GM12878 (cell line): ENCODE measurements around the gene IBA57. TPM values are rescaled to one million over a fixed set of nuclear protein-coding genes. Genes with fewer than 3 reads are reported as not detected.

Experiments
- ATAC-seq: fragments of 200-7000 bp; cut with Tn5 transposase; 3 replicates; pipeline ENCODE4 v1.9.1; 2020; ENCODE audit warnings: mild to moderate bottlenecking, moderate library complexity
- BruUV-seq: library from RNA; stranded (reverse); fragments of 400-500 nt; replicated peaks from 2 replicates; lab custom pipeline; 2021; lab: Mats Ljungman, UMichigan
- CTCF ChIA-PET: fragments of 300-600 bp; sonication (Branson Sonifier 250); formaldehyde crosslinking; extraction: SDS; loops from one replicate; lab custom pipeline; 2021; ENCODE audit warnings: inconsistent platforms; lab: Yijun Ruan, JAX
- POLR2A ChIA-PET: fragments of 350-600 bp; formaldehyde crosslinking; extraction: SDS; loops from one replicate; lab custom pipeline; 2021; ENCODE audit warnings: inconsistent platforms; lab: Charles Lee
- RAD21 ChIA-PET: fragments of 300-600 bp; sonication (Branson Sonifier 250); formaldehyde crosslinking; loops from one replicate; lab custom pipeline; 2023; ENCODE audit warnings: antibody characterized with exemption; ENCODE audit not compliant: unreplicated experiment; lab: Charles Lee
- SMC1A ChIA-PET: fragments of 300-600 bp; sonication (Branson Sonifier 250); formaldehyde crosslinking; loops from one replicate; lab custom pipeline; 2023; ENCODE audit not compliant: unreplicated experiment, uncharacterized antibody; lab: Charles Lee
- DNase-seq: peaks from one replicate; pipeline ENCODE4 v3.0.0-alpha.2; 2011; ENCODE audit warnings: low read depth, low spot score
- FAIRE-seq: peaks from 3 replicates; lab custom pipeline; 2011; peaks lifted over from hg19 to GRCh38; lab: Jason Lieb, UNC
- H2AFZ ChIP-seq: 2 replicates; pipeline ENCODE4 v1.6.0; 2011; ENCODE audit warnings: low read depth, low read length, control low read depth; ENCODE audit not compliant: control insufficient read depth
- H3K27ac ChIP-seq: 2 replicates; pipeline ENCODE4 v1.5.1; 2011; ENCODE audit warnings: control low read depth; ENCODE audit not compliant: control insufficient read depth, insufficient read depth
- H3K27me3 ChIP-seq, 2 experiments: replicated peaks in 1 of 2; 2 replicates each; pipeline versions ENCODE4 v1.6.0 to v1.6.1; 2011; ENCODE audit warnings: low read length in 1 of 2; ENCODE audit not compliant: control insufficient read depth in 2 of 2, insufficient read depth in 2 of 2
- H3K36me3 ChIP-seq, 2 experiments: 2 replicates each; pipeline ENCODE4 v1.5.1; 2011; ENCODE audit warnings: low read length in 1 of 2; ENCODE audit not compliant: control insufficient read depth in 2 of 2, insufficient read depth in 2 of 2
- H3K4me1 ChIP-seq: 2 replicates; pipeline ENCODE4 v1.6.1; 2011; ENCODE audit warnings: mild to moderate bottlenecking, low read length, moderate library complexity, mixed read lengths; ENCODE audit not compliant: control insufficient read depth, insufficient read depth
- H3K4me2 ChIP-seq: 2 replicates; pipeline ENCODE4 v1.6.0; 2011; ENCODE audit warnings: control low read depth; ENCODE audit not compliant: control insufficient read depth, insufficient read depth
- H3K4me3 ChIP-seq: fragments of 200-600 bp; sonication (generic); 2 replicates; pipeline ENCODE4 v1.5.1; 2016
- H3K79me2 ChIP-seq: 2 replicates; pipeline ENCODE4 v1.6.0; 2011; ENCODE audit warnings: low read length; ENCODE audit not compliant: control insufficient read depth, insufficient read depth
- H3K9ac ChIP-seq: 2 replicates; pipeline ENCODE4 v1.8.0; 2011; ENCODE audit warnings: low read length, control low read depth, mixed read lengths; ENCODE audit not compliant: control insufficient read depth, insufficient read depth
- H3K9me3 ChIP-seq: replicated peaks from 3 replicates; pipeline ENCODE4 v1.5.1; 2011; ENCODE audit warnings: mild to moderate bottlenecking, low read length; ENCODE audit not compliant: control insufficient read depth, insufficient read depth
- H4K20me1 ChIP-seq: 2 replicates; pipeline ENCODE4 v1.6.0; 2011; ENCODE audit not compliant: control insufficient read depth, insufficient read depth
- BACH1 ChIP-seq: fragments of 450-650 bp; IDR thresholded peaks from 2 replicates; pipeline ENCODE4 v1.6.1; 2017; ENCODE audit warnings: mild to moderate bottlenecking, borderline replicate concordance
- BHLHE40 ChIP-seq, 2 experiments: fragments of 450-650 bp in 1 of 2; IDR thresholded peaks; 2 replicates each; pipeline ENCODE4 v1.6.1; 2011 to 2017; ENCODE audit warnings: low read depth in 2 of 2, borderline replicate concordance in 1 of 2, improper control_type of control experiment in 1 of 2, low read length in 1 of 2, mild to moderate bottlenecking in 1 of 2
- CBX5 ChIP-seq: sonication (generic); IDR thresholded peaks from 2 replicates; pipeline ENCODE4 v1.6.1; 2016; ENCODE audit warnings: low read depth, moderate library complexity, mild to moderate bottlenecking, inconsistent platforms
- CREB1 ChIP-seq: IDR thresholded peaks from 2 replicates; pipeline ENCODE4 v1.6.1; 2012; ENCODE audit warnings: low read depth, mild to moderate bottlenecking, inconsistent platforms
- HDGF ChIP-seq: fragments of 450-650 bp; IDR thresholded peaks from 2 replicates; pipeline ENCODE4 v1.6.1; 2016; ENCODE audit warnings: antibody characterized with exemption
- IRF4 ChIP-seq: IDR thresholded peaks from 2 replicates; pipeline ENCODE4 v1.6.1; 2011; ENCODE audit warnings: low read depth, low read length
- JUNB ChIP-seq: IDR thresholded peaks from 2 replicates; pipeline ENCODE4 v1.6.1; 2016; ENCODE audit warnings: antibody characterized with exemption, mild to moderate bottlenecking
- NRF1 ChIP-seq: conservative IDR thresholded peaks from 2 replicates; pipeline ENCODE4 v1.6.1; 2011; ENCODE audit warnings: mild to moderate bottlenecking, low read depth, low read length, improper control_type of control experiment
- POLR2AphosphoS2 ChIP-seq: IDR thresholded peaks from 2 replicates; pipeline ENCODE4 v1.6.1; 2011; ENCODE audit warnings: low read depth, mild to moderate bottlenecking, low read length, improper control_type of control experiment, moderate library complexity
- SREBF2 ChIP-seq: IDR thresholded peaks from 2 replicates; pipeline ENCODE4 v1.6.1; 2012; ENCODE audit warnings: mild to moderate bottlenecking, low read length
- STAT1 ChIP-seq: fragments of 450-650 bp; conservative IDR thresholded peaks from 2 replicates; pipeline ENCODE4 v1.6.1; 2014; ENCODE audit warnings: antibody characterized with exemption, mild to moderate bottlenecking
- SUPT20H ChIP-seq: IDR thresholded peaks from 2 replicates; pipeline ENCODE4 v1.6.1; 2011; ENCODE audit warnings: low read depth, mild to moderate bottlenecking, low read length, moderate library complexity, borderline replicate concordance; ENCODE audit not compliant: control insufficient read depth
- TBL1XR1 ChIP-seq: IDR thresholded peaks from 2 replicates; pipeline ENCODE4 v1.6.1; 2012; ENCODE audit warnings: low read depth, low read length, improper control_type of control experiment
- WRNIP1 ChIP-seq: IDR thresholded peaks from 2 replicates; pipeline ENCODE4 v1.6.1; 2011; ENCODE audit warnings: low read depth, low read length, improper control_type of control experiment, borderline replicate concordance
- ZNF384 ChIP-seq: IDR thresholded peaks from 2 replicates; pipeline ENCODE4 v1.6.1; 2012; ENCODE audit warnings: low read depth, mild to moderate bottlenecking, low read length, improper control_type of control experiment, borderline replicate concordance
- WGBS: methylation state at CpG from one replicate; pipeline ENCODE4 v1.1.6; 2016; ENCODE audit warnings: low lambda C conversion rate; ENCODE audit not compliant: insufficient replicate concordance, insufficient coverage; ENCODE audit errors: missing lambda C conversion rate; 5-methylcytosine and 5-hydroxymethylcytosine counted together
- in situ Hi-C: fragments of 300-500 bp; cut with MboI; formaldehyde crosslinking; loops from 9 replicates; pipeline ENCODE4 v1.14.3; 2018; ENCODE audit warnings: mixed read lengths
- intact Hi-C: fragments of 100-400 bp; cut with micrococcal nuclease; formaldehyde crosslinking; loops from one replicate; pipeline ENCODE4 v1.14.2; 2022; ENCODE audit not compliant: unreplicated experiment
- polyA plus RNA-seq, 11 experiments: library from polyadenylated mRNA; depleted of rRNA in 4 of 11; unstranded in 6 of 11; stranded (reverse) in 5 of 11; fragments of >200 nt; fragmentation: Nextera tagmentation in 4 of 11; fragmentation: Illumina TruSeq in 1 of 11; extraction: Ambion mirVana in 4 of 11; extraction: Trizol in 1 of 11; gene quantifications; 1 replicate in 1 of 11; 2 replicates in 10 of 11; pipeline versions ENCODE4 v1.2.1 to v1.2.3, GENCODE V29; 2011 to 2016; ENCODE audit warnings: inconsistent platforms in 2 of 11, missing spikeins in 2 of 11, low read depth in 1 of 11
- total RNA-seq, 4 experiments: library from RNA; depleted of rRNA in 3 of 4; stranded (reverse); fragments of >200 nt in 3 of 4; fragmentation: Illumina TruSeq in 1 of 4; extraction: Trizol in 1 of 4; gene quantifications; 2 replicates each; pipeline versions ENCODE4 v1.2.1 to v1.2.3, GENCODE V29; 2013 to 2021
- TF ChIP-seq, protein P1 (sequence below): fragments of 450-650 bp; IDR thresholded peaks from 2 replicates; pipeline ENCODE4 v1.6.1; 2016; ENCODE audit warnings: mild to moderate bottlenecking

IBA57 gene
- total and polyA plus RNA-seq, 10 of the 15 experiments (the other 5 are each of a cell fraction or from before 2014, with no cell fraction given): 0.51 to 8.6 (median 3.7) TPM

DNA sequence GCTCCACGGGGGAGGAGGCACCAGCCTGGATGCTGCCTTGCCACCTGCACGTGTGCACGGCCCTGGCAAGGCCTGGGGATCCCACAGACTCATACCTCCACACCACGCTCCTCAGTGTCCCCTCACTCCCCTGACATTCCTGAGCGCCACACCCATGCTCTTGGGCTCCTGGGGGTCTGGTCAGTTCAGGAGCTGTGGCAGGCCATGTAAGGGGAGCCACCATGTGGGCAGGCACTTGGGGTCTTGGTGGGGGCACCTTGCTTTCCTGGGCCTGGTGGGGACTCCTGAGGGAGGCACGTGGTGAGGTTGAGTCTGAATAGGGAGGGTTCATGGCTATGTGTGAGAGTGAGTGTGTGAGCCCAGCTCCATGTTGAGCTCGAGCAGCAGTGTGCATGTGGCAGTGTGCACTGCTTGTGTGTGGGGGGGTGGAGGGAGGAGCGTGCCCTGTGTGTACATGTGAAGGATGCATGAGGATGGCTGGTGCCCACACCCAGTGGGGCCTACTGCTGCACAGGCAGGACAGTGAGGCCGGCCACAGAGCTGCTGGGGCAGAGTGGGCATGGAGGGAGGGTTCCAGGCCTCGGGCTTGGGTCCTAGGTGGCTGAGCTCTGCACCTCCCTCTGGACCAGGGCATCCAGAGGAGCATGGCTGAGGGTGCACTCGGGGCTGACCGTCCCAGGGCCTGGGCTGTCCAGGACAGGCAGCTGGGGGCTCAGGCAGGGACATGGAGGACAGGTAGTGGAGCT, 14.3 kb upstream of the IBA57 start:
- H3K9ac ChIP-seq: no peak overlapping the region
- H3K9me3 ChIP-seq: no peaks in the 10 kb centered on the region
- FAIRE-seq (no peak), DNase-seq (no peak), ATAC-seq (peak; percentile 8)
- H3K79me2 ChIP-seq: peaks cover 4% of the 10 kb centered on the region
- intact Hi-C loops: no loop called here
- no peak overlapping the region for H3K4me3 ChIP-seq
- in situ Hi-C loops: no loop called here
- no peak overlapping the region for H3K4me2 ChIP-seq
- WGBS: 71% methylated on average over 12 of the region's 12 CpGs
- peaks cover 0 to 13% of the 10 kb centered on the region in 2 experiments; a peak in 3 of 4 replicates for H3K36me3 ChIP-seq
- BruUV-seq: no TSS peak
- ChIA-PET RAD21 (no interaction called here), POLR2A (no interaction called here), SMC1A (no interaction called here), CTCF (no interaction called here)
- no peaks in the 10 kb centered on the region for H3K27me3 ChIP-seq
- H3K27ac ChIP-seq: no peak overlapping the region
- H3K4me1 ChIP-seq: no peaks in the 10 kb centered on the region
- no peak overlapping the region for H2AFZ ChIP-seq
- TF ChIP-seq POLR2AphosphoS2: peak; percentile 46; the same call in 1 of the 2 replicates
- no peak for TF ChIP-seq JUNB
- no peaks in the 10 kb centered on the region for H4K20me1 ChIP-seq

DNA sequence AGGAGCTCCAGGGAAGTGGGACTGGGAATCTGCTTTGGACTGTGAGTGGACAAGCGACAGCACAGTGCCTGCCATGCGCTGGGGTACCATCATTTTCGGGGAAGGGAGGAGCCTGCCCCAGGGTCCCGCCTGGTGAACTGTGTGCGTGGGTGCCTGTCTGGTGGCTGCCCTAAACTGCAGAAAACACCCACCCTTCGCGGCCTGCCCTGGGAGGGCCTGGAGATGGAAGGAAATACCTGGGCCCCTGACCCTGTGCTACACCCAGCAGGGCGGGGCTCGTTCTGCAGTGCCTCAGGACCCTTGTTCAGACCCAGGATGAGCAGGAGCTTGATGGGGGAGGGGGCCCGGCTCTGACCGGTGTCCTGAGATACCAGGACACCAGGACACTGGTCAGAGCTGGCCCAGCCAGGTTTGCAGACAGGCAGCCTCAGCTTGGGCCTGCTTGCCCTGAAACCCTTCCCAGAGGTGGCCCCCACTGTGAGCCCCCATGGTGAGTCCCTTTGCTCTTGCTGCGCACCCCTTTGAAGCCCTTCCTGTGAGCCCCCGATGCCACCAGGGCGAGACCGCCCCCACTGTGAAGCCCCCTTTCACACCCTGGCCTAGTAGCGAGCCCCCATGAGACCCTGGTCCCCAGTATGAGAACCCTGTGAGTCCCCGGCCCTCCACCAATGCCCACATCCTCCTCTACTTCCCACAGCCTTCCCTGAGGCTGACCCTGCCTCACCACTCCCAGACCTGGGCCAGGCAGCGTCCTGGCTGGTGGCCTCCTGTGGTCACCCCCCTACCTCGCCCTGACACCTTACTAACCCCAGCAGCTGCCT, 13.3 kb upstream of the IBA57 start:
- POLR2A ChIA-PET: interaction anchor here (0.7 to 1.3 kb wide), 2 partner anchors 8 to 10 kb away, joined by 3 read pairs; no protein-coding TSS in a partner anchor
- 84% methylated on average over 18 of the region's 19 CpGs for WGBS
- FAIRE-seq: no peak
- TF ChIP-seq ZNF384: no peak
- TF ChIP-seq SREBF2: no peak
- no peak for TF ChIP-seq BHLHE40 (IDR thresholded peaks at IDR 0.05; ENCODE audit: borderline replicate concordance in 1 of 2, low read depth in 2 of 2, low read length in 1 of 2)
- no peak for TF ChIP-seq HDGF
- TF ChIP-seq CREB1: no peak
- no peak for TF ChIP-seq SUPT20H
- TF ChIP-seq BACH1: no peak
- TF ChIP-seq NRF1: no peak
- TF ChIP-seq, protein P1, sequence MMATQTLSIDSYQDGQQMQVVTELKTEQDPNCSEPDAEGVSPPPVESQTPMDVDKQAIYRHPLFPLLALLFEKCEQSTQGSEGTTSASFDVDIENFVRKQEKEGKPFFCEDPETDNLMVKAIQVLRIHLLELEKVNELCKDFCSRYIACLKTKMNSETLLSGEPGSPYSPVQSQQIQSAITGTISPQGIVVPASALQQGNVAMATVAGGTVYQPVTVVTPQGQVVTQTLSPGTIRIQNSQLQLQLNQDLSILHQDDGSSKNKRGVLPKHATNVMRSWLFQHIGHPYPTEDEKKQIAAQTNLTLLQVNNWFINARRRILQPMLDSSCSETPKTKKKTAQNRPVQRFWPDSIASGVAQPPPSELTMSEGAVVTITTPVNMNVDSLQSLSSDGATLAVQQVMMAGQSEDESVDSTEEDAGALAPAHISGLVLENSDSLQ: no peak
- no peak for TF ChIP-seq WRNIP1
- TF ChIP-seq IRF4: no peak
- no peak for TF ChIP-seq TBL1XR1
- no peak for TF ChIP-seq CBX5
- no peak for TF ChIP-seq STAT1

More for the DNA sequence above, 13.3 kb upstream of the IBA57 start:
- no peak overlapping the region for H2AFZ ChIP-seq
- H3K9ac ChIP-seq: no peak overlapping the region
- no TSS peak for BruUV-seq
- H4K20me1 ChIP-seq: no peaks in the 10 kb centered on the region
- no peak overlapping the region for H3K4me3 ChIP-seq
- SMC1A ChIA-PET: interaction anchor here (2.4 kb wide), 1 partner anchor 13 kb away, joined by 9 read pairs; the partner anchor contains the start of gene IBA57
- CTCF ChIA-PET: no interaction called here
- ATAC-seq (no peak), DNase-seq (no peak)
- H3K79me2 ChIP-seq: no peaks in the 10 kb centered on the region
- in situ Hi-C loops (no loop called here), intact Hi-C loops (no loop called here)
- H3K36me3 ChIP-seq: peaks cover 0 to 12% of the 10 kb centered on the region in 2 experiments; a peak in 2 of 4 replicates
- no peak overlapping the region for H3K27ac ChIP-seq
- RAD21 ChIA-PET: no interaction called here
- H3K4me1 ChIP-seq: no peaks in the 10 kb centered on the region
- no peaks in the 10 kb centered on the region for H3K27me3 ChIP-seq
- no peaks in the 10 kb centered on the region for H3K9me3 ChIP-seq
- no peak overlapping the region for H3K4me2 ChIP-seq
